ACHN (cell line): ENCODE data around the gene KCNT1.

ENCODE experiments used
- DNase-seq: peaks from one replicate; pipeline ENCODE4 v3.0.0-alpha.2; 2015
- in situ Hi-C: cut with HindIII; loops from 2 replicates; pipeline ENCODE4 v1.10.0; 2017; ENCODE audit warnings: low sequenced_read_pairs, low pct_ligation_motif_present, low pct_unique_long_range_greater_than_20kb

The KCNT1 gene

DNA sequence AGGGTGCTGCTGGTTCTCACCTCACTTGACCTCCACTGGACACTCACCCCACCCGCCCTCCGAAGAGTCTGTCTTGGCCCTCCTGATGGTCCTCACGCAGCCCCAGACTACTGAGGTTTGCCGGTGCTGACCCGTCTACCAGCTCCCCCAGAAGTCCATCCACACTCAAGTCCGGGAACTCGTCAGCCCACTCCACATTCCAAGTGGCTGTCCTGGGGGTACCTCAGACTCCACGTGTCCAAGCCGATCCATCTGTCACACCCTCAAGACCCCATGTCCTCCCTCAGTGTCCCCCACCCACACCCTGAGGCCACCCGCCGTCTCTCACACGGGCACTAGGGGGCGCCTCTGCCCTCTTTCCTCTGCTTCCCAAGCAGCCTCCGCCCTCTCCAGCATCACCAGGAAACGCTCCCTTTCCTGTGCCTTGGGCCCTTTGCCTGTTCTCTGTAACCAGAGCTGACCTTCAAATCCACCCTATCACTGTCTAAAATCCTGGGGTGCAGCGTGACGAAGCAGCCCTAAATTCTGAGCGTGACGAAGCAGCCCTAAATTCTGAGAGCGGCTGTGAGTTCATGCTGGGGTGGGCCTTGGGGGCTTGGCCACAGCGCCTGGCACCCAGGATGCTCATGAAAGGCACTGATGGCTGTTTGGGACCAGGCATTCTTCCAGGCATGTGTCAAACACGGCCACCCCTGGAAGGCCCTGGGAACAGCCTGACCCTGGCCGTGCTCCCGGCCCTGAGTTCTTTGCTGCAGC, 95.7 kb downstream of the KCNT1 start:
- DNase-seq = peak; percentile 40
- in situ Hi-C loops = no loop called here

DNA sequence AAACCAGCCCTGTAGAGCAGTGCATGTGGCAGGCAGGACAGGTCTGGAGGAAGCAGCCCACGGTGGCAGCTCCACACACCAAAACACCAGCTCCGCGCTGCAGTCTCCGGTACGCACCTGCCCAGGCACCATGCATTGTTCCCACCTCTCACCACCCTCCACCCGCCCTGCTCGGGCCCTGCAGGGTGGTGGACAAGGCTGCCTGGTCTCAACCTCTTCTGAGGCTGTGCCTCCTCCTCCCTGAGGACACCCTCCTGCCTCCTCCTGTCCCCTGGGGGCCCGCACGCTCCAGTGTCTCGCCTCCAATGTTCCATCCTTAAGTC, 96.2 kb downstream of the KCNT1 start:
- in situ Hi-C loops = no loop called here
- no peak for DNase-seq

DNA sequence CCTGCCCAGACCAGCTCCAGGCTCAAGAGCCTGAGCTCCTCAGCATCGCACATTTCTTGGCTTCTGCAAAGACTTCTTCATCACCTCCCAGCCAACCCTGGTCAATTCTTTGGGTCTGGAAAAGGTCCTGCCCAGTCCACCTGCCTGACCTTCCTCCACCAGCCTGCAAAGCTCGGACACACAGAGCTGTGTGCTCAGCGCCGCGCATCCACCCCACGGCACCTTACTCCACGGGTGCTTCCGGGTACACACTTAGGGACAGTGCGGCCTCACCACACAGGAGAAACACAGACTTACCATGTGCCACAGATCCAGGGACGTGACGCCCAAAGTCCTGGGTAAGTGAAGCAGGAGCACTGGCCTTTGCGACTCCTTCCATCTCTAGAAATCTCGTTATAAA, 97.3 kb downstream of the KCNT1 start:
- no peak for DNase-seq
- in situ Hi-C loops = no loop called here

DNA sequence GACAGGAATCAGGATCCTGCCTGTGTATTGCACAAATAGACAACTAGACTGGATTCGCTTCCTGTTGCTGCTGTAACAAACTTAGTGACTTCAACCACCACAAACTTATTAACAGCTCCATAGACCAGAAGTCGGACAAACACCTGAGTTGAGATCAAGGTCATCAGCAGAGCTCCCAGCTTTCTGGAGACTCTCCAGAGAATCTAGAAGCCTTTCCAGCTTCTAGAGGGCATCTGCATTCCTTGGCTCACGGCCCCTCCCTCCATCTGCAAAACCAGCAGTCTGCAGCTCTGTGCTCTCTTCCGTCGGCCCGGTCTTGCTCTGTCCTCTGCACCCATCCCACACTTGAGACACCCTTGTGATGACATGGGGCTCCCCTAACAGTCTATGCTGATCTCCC, 99.1 kb downstream of the KCNT1 start:
- in situ Hi-C loops = no loop called here
- no peak for DNase-seq

DNA sequence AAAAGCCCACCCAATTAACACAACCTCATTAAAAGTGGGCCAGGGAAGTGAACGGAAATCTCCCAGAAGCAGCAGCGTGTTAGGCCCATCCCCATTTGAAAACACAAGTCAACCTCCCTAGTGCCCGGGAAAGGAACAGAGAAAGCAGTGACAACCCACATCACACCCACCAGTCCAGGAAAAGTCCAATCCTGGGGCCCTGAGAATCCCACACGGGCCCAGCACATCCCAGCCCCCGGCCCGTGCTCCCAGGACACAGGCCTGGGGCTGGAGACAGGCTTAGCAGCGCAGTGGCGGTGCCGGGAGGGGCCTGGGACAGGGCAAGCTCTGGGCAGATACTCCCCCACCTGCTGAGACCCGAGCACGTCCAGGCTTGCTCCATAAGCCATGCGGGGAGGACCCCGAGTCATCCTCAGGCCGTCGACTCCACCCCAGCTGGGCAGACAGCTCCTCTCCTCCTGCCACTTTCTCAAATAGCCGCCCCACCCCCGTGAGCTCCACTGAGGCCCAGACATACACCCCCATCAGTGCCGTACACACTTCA, 101.0 kb downstream of the KCNT1 start:
- DNase-seq = no peak
- in situ Hi-C loops = no loop called here

DNA sequence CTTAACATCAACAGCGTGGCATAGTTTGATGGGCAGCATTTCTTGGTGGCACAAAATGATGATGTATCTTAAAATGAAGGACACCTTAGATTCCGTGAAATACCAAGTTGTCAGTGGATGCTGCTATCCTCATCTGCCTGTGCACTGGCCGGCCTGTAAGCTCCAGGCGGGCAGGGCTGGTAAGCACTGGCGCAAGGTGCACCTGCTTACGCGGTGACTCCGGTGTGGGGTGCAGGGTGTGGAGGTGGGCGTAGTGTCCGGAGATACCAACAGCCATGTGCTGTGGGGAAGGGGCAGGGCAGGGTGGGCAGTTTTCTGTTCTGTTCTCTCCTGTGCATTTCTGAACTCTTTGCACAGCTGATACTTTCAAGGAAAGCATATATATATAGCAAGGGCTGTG, 101.5 kb downstream of the KCNT1 start:
- DNase-seq = no peak
- in situ Hi-C loops = no loop called here

DNA sequence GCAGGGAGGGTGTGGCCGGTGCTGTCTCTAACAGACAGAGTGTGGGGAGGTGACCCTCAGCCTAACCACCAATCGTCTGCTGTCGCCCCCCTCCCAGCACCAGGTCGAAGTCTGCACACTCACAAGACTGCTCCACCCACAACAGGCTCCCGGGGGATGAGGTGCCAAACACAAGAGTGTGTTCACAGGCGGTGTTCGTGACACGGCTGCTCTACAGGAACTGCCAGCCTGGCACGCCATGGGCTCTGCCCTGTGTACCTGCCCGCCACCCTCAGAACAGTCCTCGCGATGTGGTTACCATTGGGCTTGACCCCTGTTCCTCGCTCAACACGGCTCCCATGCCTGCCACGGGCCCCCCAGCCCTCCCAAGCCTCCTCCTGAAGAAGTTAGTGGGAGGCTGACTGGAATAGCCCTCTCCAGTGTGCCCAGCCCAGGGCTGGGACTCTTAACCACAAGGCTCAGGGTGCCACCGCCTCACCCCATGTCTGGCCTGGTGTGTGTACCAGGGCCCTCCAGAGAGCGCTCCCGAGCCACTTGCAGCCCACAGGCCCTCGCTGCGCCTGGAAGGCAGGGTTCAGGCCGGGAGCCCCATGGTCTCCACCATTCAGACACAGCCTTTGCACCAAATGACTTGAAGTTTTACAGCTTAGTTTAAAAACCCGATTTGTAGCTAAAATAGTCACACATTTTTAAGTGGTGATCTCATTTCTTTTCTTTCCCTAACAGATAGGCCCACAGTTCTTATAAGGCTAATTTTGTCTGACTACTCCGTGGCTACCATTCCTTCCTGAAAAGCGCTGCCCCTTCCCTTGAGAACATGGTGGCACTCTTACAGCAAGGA, 102.8 kb downstream of the KCNT1 start:
- DNase-seq = no peak

DNA sequence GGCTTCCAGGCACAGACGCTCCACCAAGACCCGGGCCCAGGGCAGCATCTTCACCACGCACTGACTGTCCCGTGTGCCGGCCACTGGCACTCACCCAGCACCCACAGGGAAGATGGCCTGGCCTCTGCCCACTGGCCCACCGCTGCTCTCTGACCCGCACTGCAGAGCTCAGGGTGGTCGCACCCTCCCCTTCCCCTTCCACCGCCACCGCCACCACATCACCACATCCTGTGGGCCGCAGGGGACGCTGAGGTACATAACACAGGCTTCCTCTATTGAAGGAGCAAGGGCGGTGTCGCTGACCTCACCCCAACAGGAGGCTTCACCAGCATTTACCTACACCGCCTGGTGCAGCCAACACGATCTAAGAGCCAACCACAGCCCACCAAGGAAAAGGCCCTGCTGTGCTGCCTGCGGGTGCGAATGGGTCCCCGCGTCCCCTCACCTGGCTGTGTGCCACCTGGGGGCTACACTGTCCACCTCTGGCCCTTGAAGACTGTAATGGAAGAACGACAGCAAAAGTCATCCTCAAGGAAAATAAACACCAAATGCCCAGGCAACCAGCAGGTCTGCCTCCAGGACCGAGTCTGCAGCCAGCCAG, 103.5 kb downstream of the KCNT1 start:
- in situ Hi-C loops = no loop called here
- no peak for DNase-seq

More for the DNA sequence above, 102.8 kb downstream of the KCNT1 start:
- in situ Hi-C loops = no loop called here

DNA sequence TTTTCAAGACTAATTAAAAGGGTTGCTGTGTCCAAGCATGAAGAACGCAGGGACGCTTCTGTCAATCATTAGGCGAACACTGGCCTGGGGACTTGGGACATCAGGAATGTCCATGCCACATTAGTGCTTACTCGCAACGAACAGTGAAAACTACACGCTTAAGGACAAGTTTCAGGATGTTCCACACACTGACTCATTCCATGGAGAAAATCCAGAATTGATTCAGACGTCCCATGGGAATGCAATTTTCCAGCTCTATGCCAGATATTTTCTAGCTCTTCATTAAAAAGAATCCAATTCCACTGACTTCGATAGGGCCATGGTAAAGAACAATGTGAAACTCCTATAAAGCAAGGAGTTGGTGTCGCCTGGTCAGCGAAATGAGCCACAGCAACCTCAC, 107.2 kb downstream of the KCNT1 start:
- in situ Hi-C loops = no loop called here
- no peak for DNase-seq

DNA sequence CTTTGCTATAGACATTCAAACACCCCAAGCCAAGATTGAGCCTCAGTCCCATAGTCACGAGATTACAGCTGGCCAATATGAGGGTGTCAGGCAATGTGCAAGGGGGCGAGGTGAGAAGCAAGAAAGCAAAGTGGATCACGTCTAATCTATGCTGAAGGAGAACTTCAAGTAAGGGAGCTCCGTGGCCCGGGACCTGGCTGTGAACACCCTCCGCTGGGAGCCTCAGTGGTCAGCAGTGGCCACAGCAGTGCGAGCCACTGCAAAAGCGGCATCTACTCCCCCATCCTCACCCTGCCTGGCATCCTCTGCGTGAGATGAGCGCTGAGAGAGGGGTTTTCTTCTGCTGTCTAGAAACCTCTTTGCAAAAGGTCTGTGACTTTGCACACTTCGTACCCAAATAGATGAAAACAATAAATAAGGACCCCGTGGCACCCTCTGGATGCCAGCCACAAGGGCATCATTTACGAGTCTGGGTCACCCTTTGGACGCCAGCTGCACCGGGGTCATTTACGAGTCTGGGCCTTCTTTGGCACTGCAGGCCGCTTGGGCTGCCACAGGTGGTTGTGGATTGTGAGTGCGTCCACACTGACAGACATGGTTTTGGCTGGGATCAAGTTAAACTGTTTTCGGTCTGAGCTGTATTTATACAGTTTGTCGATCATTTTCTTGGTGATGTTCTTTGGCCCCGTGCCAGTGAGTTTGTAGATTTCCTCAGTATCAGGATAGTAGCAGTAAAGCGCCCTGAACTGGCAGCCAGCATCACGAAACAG, 109.0 kb downstream of the KCNT1 start:
- in situ Hi-C loops = no loop called here
- DNase-seq = no peak

DNA sequence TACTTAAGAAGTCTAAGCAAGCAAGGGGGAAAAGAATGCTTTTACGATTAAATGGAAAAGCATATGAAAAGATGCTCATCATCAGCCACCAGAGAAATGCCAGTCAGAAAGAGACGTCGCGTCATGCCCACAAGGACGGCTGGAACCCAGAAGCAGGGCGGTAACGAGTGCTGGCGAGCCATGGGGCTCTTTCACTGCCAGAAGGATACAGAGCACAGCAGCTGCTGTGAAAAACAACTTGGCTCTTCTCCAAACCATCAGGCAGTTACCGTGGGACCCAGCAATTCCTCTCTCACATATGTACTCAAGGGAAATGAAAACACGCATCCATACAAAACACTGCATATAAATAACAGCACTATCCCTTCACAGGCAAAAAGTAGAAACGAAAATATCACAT, 109.8 kb downstream of the KCNT1 start:
- DNase-seq = no peak
- in situ Hi-C loops = no loop called here

DNA sequence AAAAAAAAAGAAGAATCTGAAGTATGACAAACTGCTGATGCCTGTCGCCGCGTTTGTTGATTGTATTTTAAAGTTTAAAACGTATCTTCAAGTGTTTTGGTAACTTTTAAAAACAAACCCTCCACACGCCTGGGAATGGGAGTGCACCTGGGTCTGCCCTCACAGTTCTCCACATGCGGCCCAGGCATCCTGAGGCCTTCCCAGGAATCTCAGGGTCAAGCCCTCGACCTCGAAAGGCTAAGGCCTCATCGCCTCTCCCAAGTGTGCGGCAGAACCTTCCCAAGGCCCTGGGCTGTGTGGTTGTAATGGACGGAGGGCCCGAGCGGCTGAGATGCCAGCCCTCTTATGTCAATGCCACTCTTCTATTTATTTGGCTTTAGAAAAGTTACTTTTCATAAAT, 111.0 kb downstream of the KCNT1 start:
- no peak for DNase-seq
- in situ Hi-C loops = no loop called here

DNA sequence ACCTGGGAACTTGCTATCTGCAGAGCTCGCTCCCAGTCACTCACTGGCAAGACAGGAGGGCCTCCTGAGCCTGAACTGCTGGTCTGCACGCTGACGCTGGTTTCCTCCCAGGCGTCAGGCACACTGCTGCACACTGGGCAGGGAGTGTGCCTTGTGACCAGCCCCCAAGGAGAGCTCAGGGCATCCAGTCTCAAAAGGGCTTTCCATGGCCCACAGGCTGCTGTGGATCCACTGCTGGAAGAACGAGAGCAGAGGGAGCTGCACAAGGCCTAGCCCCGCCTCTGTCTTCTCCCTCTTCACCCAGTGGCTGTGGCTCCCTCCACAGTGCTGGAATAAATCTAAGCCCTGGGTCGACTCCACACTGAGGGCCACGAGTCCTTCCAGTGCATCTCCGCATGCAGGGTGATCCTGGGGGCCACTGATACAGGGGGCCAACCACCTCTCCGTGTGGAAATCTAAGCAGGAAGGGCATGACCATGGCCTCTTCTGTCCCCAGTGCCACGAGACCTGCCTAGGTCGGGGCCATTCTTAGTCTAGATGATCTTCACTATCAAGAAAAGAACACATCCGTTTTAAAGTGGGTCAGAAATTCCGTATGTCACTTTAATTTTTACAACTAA, 111.8 kb downstream of the KCNT1 start:
- no peak for DNase-seq
- in situ Hi-C loops = no loop called here

DNA sequence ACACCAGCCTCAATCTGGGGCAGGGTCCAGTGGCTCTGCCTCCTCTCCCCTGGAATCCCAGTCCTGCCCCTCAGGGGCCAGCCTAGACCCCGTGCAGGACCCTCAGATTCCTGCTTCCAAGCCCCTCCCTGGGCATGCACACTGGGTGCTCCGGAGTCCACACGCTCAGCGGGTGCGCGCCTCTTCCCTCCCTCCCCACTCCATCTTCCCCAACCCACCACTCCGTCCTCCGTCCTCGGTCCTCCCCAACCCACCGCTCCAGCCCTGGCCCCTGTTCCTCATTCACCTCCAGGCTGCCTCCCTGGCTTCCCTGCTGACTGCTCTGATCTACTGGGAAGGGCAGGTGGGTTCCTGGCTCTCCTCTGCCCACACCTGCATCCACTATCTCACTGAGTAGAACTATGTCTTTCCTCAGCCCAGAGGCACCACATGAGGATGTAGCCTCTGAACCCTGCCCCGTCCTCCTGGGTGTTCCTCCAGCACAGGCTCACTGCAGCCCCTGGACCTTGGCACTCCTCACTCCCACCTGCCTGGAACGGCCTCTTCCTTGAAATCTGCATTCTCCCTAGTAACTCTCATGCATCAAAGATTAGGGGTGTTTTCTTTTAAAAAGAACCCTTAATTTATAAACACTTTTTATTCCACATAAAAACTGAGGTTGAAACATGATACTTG, 112.6 kb downstream of the KCNT1 start:
- in situ Hi-C loops = no loop called here
- no peak for DNase-seq

DNA sequence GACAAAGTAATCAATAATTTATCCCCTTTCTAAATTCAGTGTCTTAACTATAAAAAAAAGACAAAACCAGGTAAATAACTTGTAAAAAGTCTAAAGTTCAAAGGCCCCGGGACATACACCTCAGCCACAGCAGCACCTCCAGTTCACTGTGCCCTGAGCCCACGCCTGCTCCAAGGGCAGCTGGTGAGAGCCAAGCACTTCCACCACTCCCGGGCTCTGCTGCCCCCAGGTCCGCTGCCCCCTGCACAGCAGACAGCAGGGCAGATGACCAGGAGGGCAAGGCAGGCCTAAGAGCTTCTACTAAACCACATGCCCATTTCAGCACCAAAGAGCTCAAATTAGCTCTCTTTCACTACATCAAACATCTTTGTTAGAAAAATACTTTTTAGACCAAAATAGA, 113.4 kb downstream of the KCNT1 start:
- in situ Hi-C loops = no loop called here
- DNase-seq = no peak

DNA sequence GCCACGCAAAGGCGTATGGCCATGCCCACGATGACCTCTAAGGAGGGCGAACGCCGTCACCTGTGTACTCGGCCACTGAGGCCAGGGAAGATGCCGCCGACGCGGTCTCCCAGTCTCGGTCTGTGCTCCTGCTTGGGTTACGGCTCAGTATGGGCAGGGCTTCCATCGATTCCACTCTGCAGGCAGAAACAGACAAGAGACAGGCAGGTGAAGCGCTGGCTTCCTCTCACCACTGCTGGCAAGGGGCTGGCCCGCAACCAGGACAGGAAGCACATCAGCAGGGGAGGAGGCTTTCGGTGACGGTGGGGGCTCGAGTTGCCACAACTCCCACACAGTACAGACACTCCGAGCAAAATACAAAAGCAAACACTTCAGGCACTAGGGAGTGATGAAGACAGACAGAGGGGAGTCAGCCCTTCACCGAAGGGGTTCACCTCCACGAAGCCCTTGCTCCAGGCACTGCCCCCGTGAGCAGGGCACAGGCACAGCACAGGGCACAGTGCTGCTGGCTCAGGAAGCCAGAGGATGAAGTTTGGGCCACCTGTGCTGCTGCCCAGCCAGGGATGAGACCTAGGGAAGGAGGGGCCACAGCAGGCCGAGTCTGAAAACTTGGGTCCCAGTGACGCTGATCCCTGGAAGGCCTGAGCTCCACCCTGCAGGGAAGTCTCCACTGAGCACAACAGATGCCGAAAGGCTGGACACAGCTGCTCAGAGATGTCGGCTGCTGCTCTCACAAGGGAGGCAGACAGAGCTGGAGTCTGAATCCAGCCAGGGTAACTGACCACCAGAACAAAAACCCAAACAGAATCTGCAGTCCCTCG, 114.1 kb downstream of the KCNT1 start:
- in situ Hi-C loops = no loop called here
- no peak for DNase-seq

DNA sequence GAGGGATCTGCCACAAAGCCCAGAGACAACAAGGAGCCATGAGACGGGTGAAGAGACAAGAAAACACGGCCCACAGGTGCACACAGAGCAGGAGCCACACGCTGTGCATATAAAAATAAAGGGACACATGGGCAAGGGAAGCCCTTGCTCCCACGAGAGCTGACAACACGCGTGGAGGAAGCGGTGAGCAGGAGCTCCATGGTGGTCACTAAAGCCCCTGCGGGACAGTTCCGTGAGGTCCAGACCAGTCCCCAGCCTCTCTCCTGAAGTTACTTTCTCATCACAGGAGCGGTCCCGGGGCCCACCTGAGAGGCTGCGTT, 114.6 kb downstream of the KCNT1 start:
- no peak for DNase-seq
- in situ Hi-C loops = no loop called here
